Bone marrow (tissue), 2 donors: ENCODE data around the gene SLC43A2.

Experiments used
- DNase-seq, 2 donors: peaks; one replicate each; lab custom pipeline; 2025; lab: John Stamatoyannopoulos, UW

SLC43A2 gene

DNA sequence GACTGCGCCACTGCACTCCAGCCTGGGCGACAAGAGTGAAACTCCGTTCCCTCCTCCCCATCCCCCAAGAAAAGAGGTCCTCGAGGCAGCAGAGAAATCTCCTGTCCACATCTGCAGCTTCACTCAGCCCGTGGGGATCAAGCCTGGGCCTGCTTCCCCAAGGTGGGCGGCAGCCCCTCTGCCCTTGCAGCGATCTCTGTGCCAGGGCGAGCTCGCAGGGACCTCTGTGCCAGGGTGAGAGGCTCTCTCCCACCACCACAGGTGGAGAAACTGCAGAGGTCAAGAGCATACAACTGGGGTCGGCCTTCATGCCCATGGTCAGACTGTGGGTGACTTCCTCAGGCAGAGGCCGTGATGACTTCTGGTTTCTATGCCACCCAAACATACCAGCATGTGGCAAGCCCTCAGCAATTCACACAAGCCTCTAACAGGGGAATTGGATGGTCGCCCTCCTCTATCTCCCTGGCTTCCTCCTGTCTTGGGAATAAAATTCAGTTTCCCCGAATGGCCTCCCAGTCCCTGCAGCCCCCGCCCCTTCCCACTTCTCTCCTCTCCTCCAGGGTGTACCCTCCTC lies 5.5 kb downstream of the SLC43A2 start:
- no peak for DNase-seq

- no peak for DNase-seq
Measured at GRCh38 chr17:1621273-1621954, 7.2 kb downstream of the SLC43A2 start.

GRCh38 chr17:1620486-1620885 lies 8.1 kb downstream of the SLC43A2 start:
- DNase-seq: no peak

DNA sequence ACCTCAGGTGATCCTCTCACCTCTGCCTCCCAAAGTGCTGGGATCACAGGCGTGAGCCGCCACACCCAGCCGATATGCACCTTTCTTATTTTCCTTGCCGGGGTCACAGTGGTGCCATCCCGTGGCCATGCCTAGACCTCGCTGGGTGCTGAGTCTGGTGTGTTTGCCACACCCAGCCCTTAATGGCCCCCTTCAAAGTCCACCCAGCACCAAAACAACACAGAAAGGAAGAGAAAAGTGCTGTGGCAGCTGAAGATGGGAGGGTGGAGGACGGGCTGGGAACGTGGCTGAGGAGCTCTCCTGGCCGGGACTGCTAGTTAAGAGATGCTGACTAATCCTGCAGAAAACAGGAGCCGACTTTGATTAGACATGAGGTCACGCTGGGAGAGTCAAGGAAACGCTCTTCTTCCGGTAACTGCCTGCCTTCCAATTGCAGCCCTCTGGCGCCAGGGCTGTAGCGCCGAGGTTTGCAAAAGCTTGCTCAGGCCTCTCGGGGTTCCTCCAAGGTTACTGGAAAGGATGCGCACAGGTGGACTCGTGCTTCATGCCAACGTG lies 10.9 kb downstream of the SLC43A2 start:
- peak; percentile 16 to 45 for DNase-seq

- no peak for DNase-seq
Measured at GRCh38 chr17:1616101-1616500, 12.5 kb downstream of the SLC43A2 start.

- no peak for DNase-seq
Measured at GRCh38 chr17:1612400-1612799, 16.2 kb downstream of the SLC43A2 start.

DNA sequence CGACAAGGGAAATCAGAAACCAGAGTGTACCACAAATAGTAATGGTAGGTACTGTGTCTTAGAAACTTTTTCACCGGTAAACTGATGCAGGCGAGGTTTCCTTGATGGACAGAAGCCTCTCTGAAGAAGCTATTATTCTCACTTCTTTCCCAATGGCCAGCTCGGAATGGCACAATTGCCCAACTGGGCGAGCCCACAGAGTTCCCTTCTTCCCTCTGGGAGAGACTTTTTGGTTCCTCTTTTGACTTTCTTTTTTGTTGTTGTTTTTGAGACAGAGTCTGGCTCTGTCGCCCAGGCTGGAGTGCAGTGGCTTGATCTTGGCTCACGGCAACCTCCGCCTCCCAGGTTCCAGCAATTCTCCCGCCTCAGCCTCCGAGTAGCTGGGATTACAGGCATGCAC lies 16.9 kb downstream of the SLC43A2 start:
- no peak for DNase-seq

DNA sequence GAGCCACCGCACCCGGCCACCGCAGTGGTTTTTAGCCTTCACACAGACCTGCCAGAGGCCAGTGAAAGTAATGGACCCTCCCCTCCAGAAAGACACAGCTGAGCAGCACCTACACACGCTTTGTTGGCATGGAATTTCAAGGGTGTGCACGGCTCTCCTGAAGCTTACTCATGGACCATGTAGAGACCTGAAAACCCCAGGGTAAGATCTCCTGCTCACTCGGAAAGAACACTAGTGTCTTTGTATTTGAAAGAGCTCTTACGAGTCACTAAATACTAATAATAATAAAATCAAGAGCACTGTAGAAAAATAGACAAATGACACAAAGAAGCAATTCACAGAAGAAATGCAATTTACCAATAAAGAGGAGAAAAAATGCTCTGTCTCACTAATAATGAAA lies 20.0 kb downstream of the SLC43A2 start:
- no peak for DNase-seq

DNA sequence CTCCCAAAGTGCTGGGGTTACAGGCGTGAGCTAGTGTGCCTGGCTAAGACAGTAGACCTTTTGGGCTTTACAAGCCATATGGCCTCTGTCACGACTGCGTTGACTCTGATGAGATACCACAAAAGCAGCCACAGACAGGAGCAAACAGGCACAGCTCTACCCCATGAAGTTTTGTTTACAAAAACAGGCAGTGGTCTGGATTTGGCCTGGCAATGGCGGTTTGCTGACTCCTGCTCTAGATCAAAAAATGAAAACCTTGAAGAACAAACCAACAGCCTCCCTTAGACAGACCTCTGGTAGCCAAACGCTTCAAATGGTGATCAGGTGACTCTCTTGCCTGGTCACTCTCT lies 20.7 kb downstream of the SLC43A2 start:
- DNase-seq: no peak

DNA sequence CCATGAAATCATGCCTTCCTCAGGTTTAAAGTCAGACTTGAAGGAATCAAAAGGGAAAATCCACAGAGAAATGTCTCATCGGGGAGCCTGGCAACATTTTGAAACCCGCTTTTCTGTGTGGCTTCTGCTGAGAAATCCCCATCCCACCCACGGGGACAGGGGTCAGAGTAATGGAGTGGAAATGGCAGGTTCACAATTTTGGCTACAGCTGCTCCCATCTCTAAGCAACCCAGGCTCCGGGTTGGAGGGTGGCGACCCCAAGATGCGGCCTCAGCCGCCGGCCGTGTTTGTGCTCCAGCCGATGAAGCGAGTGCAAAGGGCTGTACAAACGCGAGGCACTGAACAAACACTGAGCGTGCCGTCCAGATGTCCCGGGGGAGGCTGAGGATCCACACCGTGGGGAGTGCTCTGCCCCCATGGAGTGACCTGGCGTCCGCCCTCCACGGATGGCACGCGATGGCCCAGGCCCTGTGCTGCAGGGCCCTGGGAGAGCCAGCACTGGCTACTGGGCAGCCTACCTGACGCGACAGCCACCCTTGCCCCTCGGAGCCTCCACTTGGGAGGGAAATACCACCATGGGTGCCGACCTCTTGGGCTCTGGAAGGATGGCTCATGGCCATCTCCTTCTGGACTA lies 22.2 kb downstream of the SLC43A2 start:
- DNase-seq: no peak

DNA sequence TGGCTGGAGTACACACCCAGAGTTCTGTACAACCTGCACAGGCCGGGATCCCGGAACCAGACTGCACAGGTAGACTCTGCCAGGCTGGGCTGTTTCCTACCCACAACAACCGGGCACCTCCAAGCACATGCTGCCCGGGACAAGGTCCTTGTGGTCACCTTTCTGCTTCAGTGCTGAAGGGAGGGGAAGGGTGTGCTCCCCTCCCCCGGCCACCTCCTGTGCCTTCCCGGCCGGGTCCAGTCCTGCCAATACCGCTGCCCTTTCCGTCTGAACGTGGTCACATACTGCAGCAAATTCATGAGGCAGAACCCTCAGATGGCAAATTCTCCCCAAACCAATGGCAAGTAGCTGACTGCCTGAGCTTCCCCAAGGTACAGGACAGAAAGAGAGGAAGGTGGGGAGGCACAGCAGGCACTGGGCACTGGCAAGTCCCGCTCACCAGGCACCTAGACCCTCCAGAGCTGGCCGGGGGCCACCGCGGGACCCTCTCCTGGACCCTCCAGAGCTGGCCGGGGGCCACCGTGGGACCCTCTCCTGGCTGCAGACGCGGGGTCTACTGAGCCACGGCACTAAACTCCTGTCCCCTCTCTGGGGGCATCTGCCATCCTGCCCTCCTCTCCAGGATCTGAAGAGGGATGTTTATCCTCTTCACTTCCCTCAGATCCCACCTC lies 22.8 kb downstream of the SLC43A2 start:
- DNase-seq: no peak

DNA sequence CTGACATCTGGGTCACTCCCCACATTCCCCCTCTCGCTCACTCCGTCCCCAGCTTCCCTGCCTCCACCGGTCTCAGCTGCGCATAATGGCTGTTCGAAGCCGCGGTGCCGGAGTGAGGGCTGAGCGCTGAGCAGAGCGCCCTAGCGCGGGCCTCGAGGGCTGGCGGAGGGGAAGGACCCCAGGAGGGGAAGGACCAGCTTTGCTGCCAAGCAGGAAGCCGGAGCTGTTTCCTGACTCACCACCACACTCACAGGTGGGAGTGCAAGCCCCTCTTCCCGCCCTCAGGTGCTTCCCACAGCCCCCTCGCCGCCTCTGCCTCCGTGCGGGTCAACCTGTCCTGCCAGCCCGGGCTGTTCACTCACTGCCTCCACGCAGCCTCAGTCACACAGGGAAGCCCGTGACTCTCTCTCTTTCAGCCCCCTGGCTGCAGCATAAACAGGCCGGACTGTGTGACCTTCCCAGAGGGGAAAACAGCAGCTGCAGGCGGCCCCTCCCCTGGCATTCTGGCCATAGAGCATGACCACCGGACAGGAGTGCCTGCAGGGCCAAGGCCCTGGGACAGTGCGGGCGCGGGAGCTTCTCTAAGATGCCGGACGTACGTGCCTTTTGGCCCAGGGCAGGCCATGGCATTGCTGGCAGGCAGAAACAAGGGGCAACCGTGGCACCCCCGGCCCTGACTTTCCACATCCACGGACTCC lies 23.7 kb downstream of the SLC43A2 start:
- DNase-seq: no peak

- DNase-seq: no peak
Measured at GRCh38 chr17:1601571-1601970, 27.1 kb downstream of the SLC43A2 start.

- DNase-seq: no peak
Measured at GRCh38 chr17:1598399-1599095, 30.1 kb downstream of the SLC43A2 start.

DNA sequence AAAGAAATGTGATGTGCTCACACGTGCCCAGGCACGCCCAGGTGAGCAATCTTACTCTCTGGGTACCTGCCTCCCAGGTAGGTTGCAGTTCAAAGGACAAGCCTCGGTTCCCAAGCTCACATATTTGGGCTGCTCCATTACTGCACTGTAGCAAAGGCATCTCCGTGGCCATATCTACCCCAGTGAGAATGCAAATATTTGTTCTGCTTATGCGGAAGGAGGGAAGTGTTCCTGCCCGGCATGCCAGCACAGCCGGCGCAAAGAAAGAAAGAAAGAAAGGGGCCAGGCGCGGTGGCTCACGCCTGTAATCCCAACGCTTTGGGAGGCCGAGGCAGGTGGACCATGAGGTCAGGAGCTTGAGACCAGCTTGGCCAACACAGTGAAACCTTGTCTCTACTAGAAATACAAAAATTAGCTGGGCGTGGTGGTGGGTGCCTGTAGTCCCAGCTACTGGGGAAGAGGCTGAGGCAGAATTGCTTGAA lies 30.7 kb downstream of the SLC43A2 start:
- DNase-seq: no peak

DNA sequence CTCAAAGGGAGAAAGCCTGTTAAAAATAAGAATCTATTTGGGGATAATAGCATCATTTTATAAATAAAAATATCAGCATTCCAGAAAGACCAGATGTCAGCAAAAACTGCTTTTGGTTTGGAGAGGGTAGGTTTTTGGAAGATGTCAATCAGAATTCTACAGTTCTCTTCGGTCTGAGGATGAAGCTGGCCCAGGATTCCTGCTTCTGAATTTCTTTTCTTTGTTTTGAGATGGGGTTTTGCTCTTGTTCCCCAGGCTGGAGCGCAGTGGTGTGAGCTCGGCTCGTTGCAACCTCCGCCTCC lies 35.1 kb downstream of the SLC43A2 start:
- no peak for DNase-seq

- peak in 1 of 2 donors; percentile 67 for DNase-seq
Measured at GRCh38 chr17:1592751-1593629, 35.6 kb downstream of the SLC43A2 start.

DNA sequence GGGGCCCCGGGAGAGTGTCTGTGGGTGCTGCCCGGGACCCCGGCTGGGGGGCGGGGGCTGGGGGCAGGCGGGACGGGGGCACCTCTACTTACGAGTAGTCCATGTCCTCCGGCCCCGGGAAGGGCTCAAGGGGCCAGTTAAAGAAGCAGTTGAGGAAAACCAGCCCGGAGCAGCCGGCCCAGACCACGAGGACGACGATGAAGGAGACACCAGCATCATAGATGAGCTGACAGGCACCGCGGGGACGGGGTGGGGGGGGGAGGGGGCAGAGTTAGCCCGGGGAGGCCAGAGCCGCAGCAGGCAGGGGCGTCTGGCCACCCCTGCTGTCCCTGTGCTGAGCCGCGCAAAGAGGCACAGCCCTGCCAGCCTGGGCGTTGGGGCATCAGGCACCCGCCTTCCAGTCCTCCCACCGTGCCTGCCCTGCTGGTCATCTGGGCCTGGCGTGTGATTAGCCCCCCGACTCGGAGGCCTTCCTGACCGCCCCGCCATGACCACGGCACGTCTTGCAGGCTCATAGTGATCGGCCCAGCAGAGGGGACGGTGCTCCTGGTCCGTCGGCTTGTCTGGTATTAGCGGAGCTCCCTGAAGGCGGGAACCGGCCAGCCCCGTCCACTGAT lies 37.1 kb downstream of the SLC43A2 start:
- no peak for DNase-seq

GRCh38 chr17:1590747-1591473 lies 37.7 kb downstream of the SLC43A2 start:
- DNase-seq: no peak
